Left lung (tissue), 10 donors: Measurements from ENCODE around the gene GASK1A. TPM values are rescaled to one million over a fixed set of nuclear protein-coding genes. Genes with fewer than 3 reads are reported as not detected.

Experiments
- ATAC-seq: fragments of 200-7000 bp; cut with Tn5 transposase; one replicate; pipeline ENCODE4 v1.9.1; 2020; ENCODE audit warnings: moderate library complexity
- DNase-seq, 4 donors: peaks; one replicate each; pipeline ENCODE4 v3.0.0-alpha.2; 2013 to 2020
- H3K27ac ChIP-seq, 2 donors: fragments of 200-600 bp; sonication (generic) in 1 of 2; one replicate each; pipeline versions ENCODE4 v1.5.0 to v1.8.0; 2020 to 2021
- H3K27me3 ChIP-seq, 2 donors: fragments of 200-600 bp; sonication (generic) in 1 of 2; one replicate each; pipeline versions ENCODE4 v1.5.0 to v1.8.0; 2020 to 2021
- H3K36me3 ChIP-seq, 2 donors: fragments of 200-600 bp; sonication (generic) in 1 of 2; one replicate each; pipeline versions ENCODE4 v1.5.0 to v1.8.0; 2020 to 2021
- H3K4me1 ChIP-seq, 2 donors: fragments of 200-600 bp; one replicate each; pipeline ENCODE4 v1.8.0; 2021
- H3K4me3 ChIP-seq, 2 donors: fragments of 200-600 bp; sonication (generic) in 1 of 2; one replicate each; pipeline versions ENCODE4 v1.5.0 to v1.8.0; 2020 to 2021; ENCODE audit warnings: mild to moderate bottlenecking in 1 of 2
- H3K9me3 ChIP-seq, 2 donors: fragments of 200-600 bp; sonication (generic) in 1 of 2; one replicate each; pipeline versions ENCODE4 v1.5.0 to v1.8.0; 2020 to 2021
- intact Hi-C, 2 donors: fragments of 100-400 bp; cut with DNase I; formaldehyde crosslinking; loops; one replicate each; pipeline versions ENCODE4 v1.11.2 to v1.14.2; 2022
- polyA plus RNA-seq, 6 donors: library from polyadenylated mRNA; unstranded; fragments of 120-200 nt; gene quantifications; one replicate each; pipeline ENCODE4 v1.2.1, GENCODE V29; 2013; ENCODE audit not compliant: insufficient read length in 6 of 6
- total RNA-seq, 2 donors: library from RNA; stranded (reverse); fragmentation: NEBNext Ultra II Directional; extraction: Animal tissue kit (Norgen Biotek cat#: 25700); gene quantifications; one replicate each; pipeline ENCODE4 v1.2.1, GENCODE V29; 2021
- TF ChIP-seq, protein P1 (sequence below), 2 donors: fragments of 200-600 bp; sonication (generic) in 1 of 2; IDR thresholded peaks; one replicate each; pipeline versions ENCODE4 v1.5.0 to v1.8.0; 2021; ENCODE audit warnings: antibody characterized with exemption in 2 of 2
- donor health status: DM: no; HTN: yes; CAD: no.
- donor health status: DM: no; HTN: no; CAD: no.

GASK1A gene
- total and polyA plus RNA-seq, 8 donors: 3.1 to 12.3 (median 4.2) TPM

DNA sequence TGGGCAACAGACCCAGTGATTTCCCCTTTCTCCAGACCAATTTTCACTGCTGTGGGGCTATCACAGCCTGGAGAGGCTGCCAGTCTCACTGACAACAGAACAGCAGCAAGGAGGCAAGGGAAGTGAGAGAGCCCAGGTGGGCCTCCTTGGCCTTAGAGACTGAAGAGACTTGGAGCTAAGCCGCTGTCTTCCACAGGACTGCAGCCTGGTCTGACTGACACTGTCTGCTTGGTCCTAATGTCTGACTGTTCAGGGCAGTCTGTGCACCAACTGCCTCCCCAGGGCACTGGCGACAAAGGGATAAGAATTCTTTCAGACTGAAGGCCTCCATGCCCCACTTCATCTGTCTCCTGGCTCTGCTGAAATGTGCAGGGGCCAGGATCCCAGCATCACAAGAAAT lies 115.3 kb downstream of the GASK1A start:
- intact Hi-C loops: no loop called here
- TF ChIP-seq, protein P1, sequence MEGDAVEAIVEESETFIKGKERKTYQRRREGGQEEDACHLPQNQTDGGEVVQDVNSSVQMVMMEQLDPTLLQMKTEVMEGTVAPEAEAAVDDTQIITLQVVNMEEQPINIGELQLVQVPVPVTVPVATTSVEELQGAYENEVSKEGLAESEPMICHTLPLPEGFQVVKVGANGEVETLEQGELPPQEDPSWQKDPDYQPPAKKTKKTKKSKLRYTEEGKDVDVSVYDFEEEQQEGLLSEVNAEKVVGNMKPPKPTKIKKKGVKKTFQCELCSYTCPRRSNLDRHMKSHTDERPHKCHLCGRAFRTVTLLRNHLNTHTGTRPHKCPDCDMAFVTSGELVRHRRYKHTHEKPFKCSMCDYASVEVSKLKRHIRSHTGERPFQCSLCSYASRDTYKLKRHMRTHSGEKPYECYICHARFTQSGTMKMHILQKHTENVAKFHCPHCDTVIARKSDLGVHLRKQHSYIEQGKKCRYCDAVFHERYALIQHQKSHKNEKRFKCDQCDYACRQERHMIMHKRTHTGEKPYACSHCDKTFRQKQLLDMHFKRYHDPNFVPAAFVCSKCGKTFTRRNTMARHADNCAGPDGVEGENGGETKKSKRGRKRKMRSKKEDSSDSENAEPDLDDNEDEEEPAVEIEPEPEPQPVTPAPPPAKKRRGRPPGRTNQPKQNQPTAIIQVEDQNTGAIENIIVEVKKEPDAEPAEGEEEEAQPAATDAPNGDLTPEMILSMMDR (IDR thresholded peaks at IDR 0.05): no peak
- Histone ChIP-seq H3K9me3 (no peaks in the 10 kb centered on the region), H3K27me3 (no peaks in the 10 kb centered on the region), H3K4me3 (no peak overlapping the region), H3K36me3 (no peaks in the 10 kb centered on the region), H3K4me1 (no peaks in the 10 kb centered on the region), H3K27ac (no peak overlapping the region)
- DNase-seq (no peak), ATAC-seq (no peak)

DNA sequence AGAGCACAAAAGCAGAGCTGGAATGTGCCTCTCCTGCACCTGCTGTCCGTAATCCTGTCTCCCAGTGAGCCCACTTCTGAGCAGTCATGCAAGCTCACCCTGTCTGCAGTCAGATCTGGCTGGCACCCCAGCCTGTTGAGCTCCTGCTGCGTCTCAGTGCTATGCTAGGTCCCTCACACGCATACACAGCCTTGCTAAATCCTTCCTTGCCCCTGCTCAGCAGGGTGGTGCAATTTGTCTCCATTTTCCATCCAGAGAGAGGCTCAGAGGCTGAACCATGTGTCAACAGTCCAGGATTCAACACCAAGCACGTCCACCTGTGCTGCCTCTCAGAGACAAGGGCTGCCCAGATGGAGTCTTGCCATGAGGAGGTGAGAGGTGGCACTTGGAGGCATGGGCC lies 115.7 kb downstream of the GASK1A start:
- no peaks in the 10 kb centered on the region for H3K36me3 ChIP-seq
- ATAC-seq (no peak), DNase-seq (no peak)
- no peaks in the 10 kb centered on the region for H3K4me1 ChIP-seq
- no peaks in the 10 kb centered on the region for H3K27me3 ChIP-seq
- TF ChIP-seq, protein P1 (IDR thresholded peaks at IDR 0.05): no peak
- intact Hi-C loops: no loop called here
- H3K27ac ChIP-seq: no peak overlapping the region
- H3K9me3 ChIP-seq: no peaks in the 10 kb centered on the region
- H3K4me3 ChIP-seq: no peak overlapping the region

DNA sequence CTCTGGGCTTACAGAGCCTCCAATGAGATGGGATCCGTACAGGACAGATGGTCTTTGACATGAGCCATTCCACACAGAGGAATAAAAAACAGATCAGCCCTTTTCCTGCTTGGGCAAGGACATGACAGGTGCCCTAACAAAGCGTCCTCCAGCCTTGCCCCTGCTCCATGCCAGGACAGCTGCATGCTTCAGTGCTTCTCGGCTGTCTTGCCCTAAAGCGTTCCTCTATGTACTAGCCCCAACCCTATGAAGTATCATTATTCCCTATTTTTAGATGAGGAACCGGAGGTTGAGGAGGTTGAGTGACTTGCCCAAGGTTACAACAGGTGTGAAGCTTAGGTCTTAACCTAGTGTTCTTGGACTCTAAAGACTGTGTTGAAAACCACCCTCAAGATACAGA lies 116.3 kb downstream of the GASK1A start:
- H3K9me3 ChIP-seq: no peaks in the 10 kb centered on the region
- TF ChIP-seq, protein P1 (IDR thresholded peaks at IDR 0.05): no peak
- no peaks in the 10 kb centered on the region for H3K36me3 ChIP-seq
- DNase-seq (no peak), ATAC-seq (no peak)
- no peak overlapping the region for H3K27ac ChIP-seq
- no peaks in the 10 kb centered on the region for H3K4me1 ChIP-seq
- H3K4me3 ChIP-seq: no peak overlapping the region
- intact Hi-C loops: no loop called here
- H3K27me3 ChIP-seq: no peaks in the 10 kb centered on the region

DNA sequence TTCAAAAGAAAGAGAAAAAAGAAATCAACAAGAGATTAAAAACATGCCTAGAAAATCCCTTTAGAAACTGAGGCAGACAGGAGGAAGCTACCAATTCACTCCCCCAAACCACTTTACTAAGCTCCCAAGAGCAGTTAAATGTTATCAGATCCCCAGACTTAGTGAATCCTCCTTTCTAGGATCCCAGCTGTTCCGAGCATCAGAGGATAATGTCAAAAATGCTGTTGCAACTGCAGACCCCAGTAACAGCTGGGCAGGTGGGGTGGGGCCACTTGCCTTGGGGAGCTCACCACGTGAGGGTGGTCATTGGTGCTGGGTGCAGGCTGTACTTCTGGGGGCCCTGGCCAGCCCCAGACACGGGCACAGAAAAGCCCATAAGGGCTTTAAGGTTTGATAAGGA lies 117.7 kb downstream of the GASK1A start:
- TF ChIP-seq, protein P1 (IDR thresholded peaks at IDR 0.05): no peak
- H3K36me3 ChIP-seq: no peaks in the 10 kb centered on the region
- no peaks in the 10 kb centered on the region for H3K27me3 ChIP-seq
- no peak overlapping the region for H3K4me3 ChIP-seq
- no peak for ATAC-seq
- H3K27ac ChIP-seq: no peak overlapping the region
- H3K4me1 ChIP-seq: no peaks in the 10 kb centered on the region
- no peak for DNase-seq
- intact Hi-C loops: no loop called here
- H3K9me3 ChIP-seq: no peaks in the 10 kb centered on the region

DNA sequence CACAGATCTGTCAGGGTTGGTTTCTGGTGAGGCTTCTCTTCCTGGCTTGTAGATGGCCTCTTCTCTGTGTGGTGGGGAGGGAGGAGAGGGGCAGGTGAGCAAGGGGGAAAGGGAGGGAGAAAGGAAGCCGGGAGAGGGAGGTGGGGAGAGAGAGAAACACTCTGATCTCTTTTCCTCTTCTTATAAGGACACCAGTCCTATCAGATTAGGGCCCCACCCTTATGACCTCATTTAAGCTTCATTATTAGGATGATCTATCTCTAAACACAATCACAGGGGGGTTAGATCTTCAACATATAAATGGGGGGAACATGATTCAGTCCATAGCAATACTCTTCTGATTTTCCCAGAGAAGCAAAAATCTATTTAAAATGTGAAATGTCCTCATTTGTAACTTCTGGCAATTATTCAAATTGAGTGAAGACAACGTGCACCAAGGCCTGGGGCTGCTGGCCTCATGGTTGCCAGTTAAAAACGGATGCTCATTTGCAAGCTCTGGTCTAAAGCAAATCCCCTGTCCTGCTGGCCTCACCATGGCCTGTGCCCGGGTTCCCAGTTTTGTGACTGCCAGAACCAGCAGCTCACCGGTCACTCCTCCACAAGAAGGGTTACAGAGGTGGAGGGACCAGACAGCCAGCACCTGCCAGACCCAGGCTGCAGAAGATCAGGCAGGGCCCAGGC lies 118.4 kb downstream of the GASK1A start:
- H3K27ac ChIP-seq: no peak overlapping the region
- no peak for DNase-seq
- intact Hi-C loops: no loop called here
- H3K36me3 ChIP-seq: no peaks in the 10 kb centered on the region
- ATAC-seq: no peak
- H3K4me1 ChIP-seq: no peaks in the 10 kb centered on the region
- no peaks in the 10 kb centered on the region for H3K27me3 ChIP-seq
- no peaks in the 10 kb centered on the region for H3K9me3 ChIP-seq
- no peak overlapping the region for H3K4me3 ChIP-seq
- TF ChIP-seq, protein P1 (IDR thresholded peaks at IDR 0.05): no peak
